Fibroblast of lung (primary cell): Measurements from ENCODE around the gene SERGEF. TPM values are rescaled to one million over a fixed set of nuclear protein-coding genes. Genes with fewer than 3 reads are reported as not detected.

Experiments used
- DNase-seq, 2 donors: peaks; one replicate each; pipeline versions ENCODE4 v3.0.0 to v3.0.0-alpha.2; 2010; ENCODE audit warnings: low read depth in 2 of 2
- H2AFZ ChIP-seq: 2 replicates; pipeline ENCODE4 v1.5.1; 2012; ENCODE audit warnings: low read length, control low read depth, inconsistent platforms
- H3K27ac ChIP-seq: 2 replicates; pipeline ENCODE4 v1.5.1; 2011; ENCODE audit warnings: low read length, control low read depth; ENCODE audit not compliant: insufficient read depth
- H3K27me3 ChIP-seq: 2 replicates; pipeline ENCODE4 v1.5.1; 2011; ENCODE audit warnings: mild to moderate bottlenecking, low read length; ENCODE audit not compliant: control insufficient read depth, insufficient read depth
- H3K36me3 ChIP-seq: 2 replicates; pipeline ENCODE4 v1.5.1; 2011; ENCODE audit warnings: low read length; ENCODE audit not compliant: control insufficient read depth, insufficient read depth
- H3K4me1 ChIP-seq: 2 replicates; pipeline ENCODE4 v1.5.1; 2011; ENCODE audit warnings: low read length; ENCODE audit not compliant: control insufficient read depth, insufficient read depth; ENCODE audit errors: extremely low read depth
- H3K4me2 ChIP-seq: 2 replicates; pipeline ENCODE4 v1.5.1; 2011; ENCODE audit warnings: low read length, control low read depth; ENCODE audit not compliant: insufficient read depth; ENCODE audit errors: extremely low read depth
- H3K4me3 ChIP-seq, 4 experiments: fragments of 200-600 bp in 1 of 4; sonication (generic) in 1 of 4; replicated peaks in 1 of 4; 2 replicates each; pipeline ENCODE4 v1.5.1; 2011 to 2016; ENCODE audit warnings: low read length in 4 of 4, low read depth in 3 of 4, mild to moderate bottlenecking in 3 of 4, control low read depth in 2 of 4, inconsistent platforms in 1 of 4, mixed read lengths in 1 of 4; ENCODE audit not compliant: insufficient read depth in 1 of 4; ENCODE audit errors: control extremely low read depth in 1 of 4
- H3K79me2 ChIP-seq: 2 replicates; pipeline ENCODE4 v1.5.1; 2012; ENCODE audit warnings: mild to moderate bottlenecking, low read length, inconsistent platforms; ENCODE audit not compliant: control insufficient read depth, insufficient read depth
- H3K9ac ChIP-seq: 2 replicates; pipeline ENCODE4 v1.5.1; 2011; ENCODE audit warnings: mild to moderate bottlenecking, low read length, control low read depth; ENCODE audit not compliant: insufficient read depth
- H3K9me3 ChIP-seq: 2 replicates; pipeline ENCODE4 v1.5.1; 2012; ENCODE audit warnings: low read depth, low read length; ENCODE audit not compliant: control insufficient read depth, insufficient read depth
- H4K20me1 ChIP-seq: 2 replicates; pipeline ENCODE4 v1.5.1; 2011; ENCODE audit warnings: low read length; ENCODE audit not compliant: control insufficient read depth, insufficient read depth; ENCODE audit errors: extremely low read depth
- CTCF ChIP-seq, 2 donors: IDR thresholded peaks in 1 of 2; conservative IDR thresholded peaks in 1 of 2; 1 replicate in 1 of 2; 2 replicates in 1 of 2; pipeline ENCODE4 v1.5.1; 2011 to 2012; ENCODE audit warnings: low read length in 2 of 2, control low read depth in 1 of 2, inconsistent platforms in 1 of 2, low read depth in 1 of 2, mild to moderate bottlenecking in 1 of 2
- EZH2 ChIP-seq: IDR thresholded peaks from 2 replicates; pipeline ENCODE4 v1.5.1; 2012; ENCODE audit warnings: low read length, control low read depth, mild to moderate bottlenecking; ENCODE audit errors: missing control alignments
- polyA plus RNA-seq, 2 donors: library from polyadenylated mRNA; depleted of rRNA in 1 of 2; stranded (reverse) in 1 of 2; unstranded in 1 of 2; fragments of >200 nt; gene quantifications; 2 replicates each; pipeline ENCODE4 v1.2.1, GENCODE V29; 2011 to 2012; ENCODE audit warnings: missing spikeins in 1 of 2
- total RNA-seq: library from RNA; depleted of rRNA; stranded (reverse); fragments of >200 nt; gene quantifications from 2 replicates; pipeline ENCODE4 v1.2.1, GENCODE V29; 2014

Gene SERGEF
- total and polyA plus RNA-seq, 2 donors (not counting 1 experiment from before 2014, with no cell fraction given), result 14.5 to 38.5 TPM

- Histone ChIP-seq H3K27me3 (no peaks in the 10 kb centered on the region), H3K4me3 (no peak overlapping the region), H3K79me2 (no peaks in the 10 kb centered on the region), H3K9me3 (no peaks in the 10 kb centered on the region), H3K36me3 (no peaks in the 10 kb centered on the region), H3K4me1 (no peaks in the 10 kb centered on the region), H3K9ac (no peak overlapping the region), H2AFZ (no peak overlapping the region), H3K27ac (no peak overlapping the region), H4K20me1 (no peaks in the 10 kb centered on the region), H3K4me2 (no peak overlapping the region)
- TF ChIP-seq CTCF (conservative IDR thresholded peaks at IDR 0.05 in 1 of 2, IDR thresholded peaks at IDR 0.05 in 1 of 2; ENCODE audit: low read depth in 1 of 2, low read length in 2 of 2) (peak; percentile 89 to 96), EZH2 (no peak)
- peak in 1 of 2 donors; percentile 19 for DNase-seq
Observed at GRCh38 chr11:17979770-17980371, 33.0 kb downstream of the SERGEF start.

GRCh38 chr11:17978553-17979287 is 34.1 kb downstream of the SERGEF start:
- no peak overlapping the region for H3K27ac ChIP-seq
- H3K4me3 ChIP-seq, result no peak overlapping the region
- no peaks in the 10 kb centered on the region for H3K79me2 ChIP-seq
- H3K4me1 ChIP-seq, result no peaks in the 10 kb centered on the region
- no peak overlapping the region for H2AFZ ChIP-seq
- H4K20me1 ChIP-seq, result no peaks in the 10 kb centered on the region
- no peak overlapping the region for H3K4me2 ChIP-seq
- no peaks in the 10 kb centered on the region for H3K9me3 ChIP-seq
- H3K36me3 ChIP-seq, result no peaks in the 10 kb centered on the region
- DNase-seq, result peak; percentile 36 to 56
- H3K27me3 ChIP-seq, result no peaks in the 10 kb centered on the region
- H3K9ac ChIP-seq, result no peak overlapping the region
- TF ChIP-seq CTCF (conservative IDR thresholded peaks at IDR 0.05 in 1 of 2, IDR thresholded peaks at IDR 0.05 in 1 of 2; ENCODE audit: low read depth in 1 of 2, low read length in 2 of 2) (peak; percentile 77 to 95), EZH2 (no peak)

- H3K4me3 ChIP-seq, result no peak overlapping the region
- H3K9me3 ChIP-seq, result no peaks in the 10 kb centered on the region
- H4K20me1 ChIP-seq, result no peaks in the 10 kb centered on the region
- H3K4me2 ChIP-seq, result no peak overlapping the region
- H3K79me2 ChIP-seq, result no peaks in the 10 kb centered on the region
- no peak for DNase-seq
- no peaks in the 10 kb centered on the region for H3K27me3 ChIP-seq
- no peaks in the 10 kb centered on the region for H3K4me1 ChIP-seq
- H3K27ac ChIP-seq, result no peak overlapping the region
- no peak overlapping the region for H2AFZ ChIP-seq
- H3K9ac ChIP-seq, result no peak overlapping the region
- TF ChIP-seq EZH2 (no peak), CTCF (conservative IDR thresholded peaks at IDR 0.05 in 1 of 2, IDR thresholded peaks at IDR 0.05 in 1 of 2; ENCODE audit: low read depth in 1 of 2, low read length in 2 of 2) (no peak)
- H3K36me3 ChIP-seq, result no peaks in the 10 kb centered on the region
Observed at GRCh38 chr11:17976651-17977050, 36.2 kb downstream of the SERGEF start.
